ENCODE results near the gene RXRA.
A peak's percentile ranks its signal among the peaks of the same experiment; 100 is the strongest.

The RXRA gene

GRCh38 chr9:134355158-134355557 is 28.9 kb downstream of the RXRA start:
- no peak for DNase-seq (ENCODE audit: low spot score)

- DNase-seq (ENCODE audit: low spot score): no peak
Observed at GRCh38 chr9:134355561-134356279, 29.5 kb downstream of the RXRA start.

- DNase-seq (ENCODE audit: low spot score): no peak
Observed at GRCh38 chr9:134356496-134357470, 30.5 kb downstream of the RXRA start.

DNA sequence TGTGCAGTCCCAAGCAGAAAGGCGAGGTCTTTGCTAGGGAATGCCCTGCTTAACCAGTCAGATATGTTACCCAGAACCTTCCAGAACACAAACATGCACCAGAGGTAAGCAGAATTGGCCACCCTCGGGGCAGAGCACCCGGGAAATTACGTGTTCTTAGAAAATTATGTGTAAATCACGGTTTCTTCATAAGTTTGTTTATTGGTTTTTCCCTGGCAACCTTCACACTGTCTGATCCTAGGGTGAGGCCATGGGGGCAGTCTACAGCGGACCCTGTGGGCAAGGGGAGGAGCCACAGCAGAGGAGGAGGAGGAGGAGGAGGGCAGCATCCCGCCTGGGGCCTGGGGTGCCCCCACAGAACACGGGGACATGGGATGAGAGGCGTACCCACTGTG is 31.4 kb downstream of the RXRA start:
- DNase-seq (ENCODE audit: low spot score): no peak

GRCh38 chr9:134358026-134358661 is 31.9 kb downstream of the RXRA start:
- DNase-seq (ENCODE audit: low spot score): no peak

DNA sequence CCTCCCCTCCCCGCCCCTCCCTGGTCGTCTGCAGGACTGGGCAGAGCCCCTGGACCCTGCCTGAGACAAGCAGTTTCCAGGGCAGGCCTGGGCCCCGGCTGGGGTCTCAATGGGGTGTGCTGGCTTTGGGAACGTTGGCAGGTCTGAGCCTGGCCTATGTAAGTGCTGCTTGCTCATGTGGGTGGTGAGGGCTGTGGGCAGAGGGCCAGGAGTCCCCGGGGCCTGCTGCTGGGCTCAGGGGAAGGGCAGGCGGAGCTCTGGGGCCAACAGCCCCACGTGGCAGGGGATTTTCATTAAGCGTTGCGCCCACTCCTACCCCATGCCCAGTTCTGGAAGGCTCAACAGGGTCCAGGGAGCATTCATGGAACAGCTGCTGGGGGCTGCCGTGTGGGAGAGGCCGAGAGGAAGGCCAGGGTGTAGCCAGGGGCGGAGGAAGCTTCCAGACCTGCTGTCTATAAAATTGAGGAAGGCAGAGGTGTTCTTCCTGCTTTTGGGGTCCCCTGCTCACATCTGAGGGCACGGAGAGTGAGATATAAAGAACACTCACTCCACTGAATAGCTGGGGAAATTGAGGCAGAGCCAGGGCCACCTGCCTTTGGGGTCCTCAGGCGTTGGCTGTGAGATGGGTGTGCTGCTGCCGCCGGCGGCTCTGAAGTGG is 32.5 kb downstream of the RXRA start:
- DNase-seq (ENCODE audit: low spot score): no peak

DNA sequence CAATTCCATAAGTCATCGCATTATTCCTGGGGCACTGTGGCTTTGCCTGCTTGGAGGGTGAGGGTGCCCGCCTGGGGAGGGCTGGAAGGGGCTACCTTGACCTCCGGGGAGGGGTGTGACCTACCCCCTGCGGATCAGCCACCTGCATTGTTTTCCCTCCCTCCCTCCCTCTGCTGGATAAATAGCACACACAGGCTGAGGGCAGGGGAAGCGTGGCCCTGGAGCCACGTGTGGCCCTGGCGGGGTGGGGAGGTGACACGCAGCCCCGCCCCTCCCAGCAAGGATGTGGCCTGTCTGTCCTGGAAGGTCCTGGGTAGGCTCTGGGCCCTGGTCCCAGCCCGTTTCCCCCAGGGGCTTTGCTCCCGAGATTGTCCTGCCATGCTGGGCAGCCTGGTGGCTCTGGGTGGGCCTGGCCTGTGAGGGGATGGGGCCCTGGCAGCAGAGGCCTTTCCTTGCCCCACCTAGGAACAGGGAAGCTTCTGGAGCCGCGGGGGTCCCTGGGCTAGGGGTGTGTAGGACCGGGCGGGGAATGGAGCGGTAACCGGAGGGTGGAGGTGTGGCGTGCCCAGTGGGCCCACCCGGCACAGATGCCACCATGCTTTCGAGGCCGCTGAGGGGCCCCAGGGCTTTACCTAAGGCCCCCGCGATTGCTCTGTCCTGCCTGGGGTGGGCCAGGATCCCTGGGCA is 33.4 kb downstream of the RXRA start:
- no peak for DNase-seq (ENCODE audit: low spot score)

DNA sequence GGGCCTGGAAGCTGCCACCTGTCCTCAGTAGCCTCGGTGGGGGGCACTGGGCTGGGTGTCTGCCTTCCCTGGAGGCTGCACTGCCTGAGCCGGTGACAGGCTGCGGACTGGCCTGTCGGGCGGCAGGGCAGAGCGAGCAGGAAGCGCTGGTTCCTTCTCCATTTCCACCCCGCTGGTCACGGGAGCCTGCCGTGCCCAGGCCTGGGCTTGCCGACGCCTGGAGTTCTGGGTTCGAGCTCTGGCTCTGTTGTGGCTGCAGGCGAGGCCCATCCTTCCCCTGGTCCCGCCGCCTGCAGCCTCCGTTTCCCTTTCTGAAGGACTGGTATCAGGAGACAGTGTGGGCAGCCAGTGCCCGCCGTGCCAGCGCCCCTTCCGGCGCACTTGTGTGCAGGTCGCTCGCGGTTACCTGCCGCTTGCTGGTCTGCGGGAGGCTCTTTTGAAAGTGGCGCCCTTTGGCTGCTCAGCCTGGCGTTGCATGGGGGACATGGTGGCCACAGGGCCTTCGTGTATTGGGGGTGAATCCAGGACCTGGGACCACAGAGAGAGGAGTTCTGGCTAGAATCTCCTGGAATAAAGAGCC is 34.0 kb downstream of the RXRA start:
- no peak for DNase-seq (ENCODE audit: low spot score)

DNA sequence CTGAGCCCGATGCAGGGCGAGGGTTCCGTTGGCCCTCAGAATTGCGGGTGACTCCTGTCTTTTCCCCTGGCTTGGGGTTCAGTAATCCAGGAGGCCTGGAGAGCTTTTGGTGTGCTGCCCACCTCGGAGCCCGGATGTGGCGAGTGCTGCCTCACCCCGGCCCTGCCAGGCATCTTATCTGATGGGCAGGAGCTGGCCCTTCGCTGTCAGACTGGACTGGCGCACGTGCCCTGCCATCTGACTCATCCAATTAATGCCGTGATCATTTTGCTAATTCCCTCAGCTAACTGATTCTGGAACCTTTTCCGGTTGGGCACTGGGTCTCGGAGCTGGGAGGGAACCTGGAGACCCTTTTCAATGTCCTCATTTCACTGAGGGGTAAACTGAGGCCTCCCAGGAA is 34.6 kb downstream of the RXRA start:
- DNase-seq (ENCODE audit: low spot score): no peak

GRCh38 chr9:134361426-134361825 is 35.2 kb downstream of the RXRA start:
- DNase-seq (ENCODE audit: low spot score): no peak

GRCh38 chr9:134361843-134362414 is 35.7 kb downstream of the RXRA start:
- no peak for DNase-seq (ENCODE audit: low spot score)

DNA sequence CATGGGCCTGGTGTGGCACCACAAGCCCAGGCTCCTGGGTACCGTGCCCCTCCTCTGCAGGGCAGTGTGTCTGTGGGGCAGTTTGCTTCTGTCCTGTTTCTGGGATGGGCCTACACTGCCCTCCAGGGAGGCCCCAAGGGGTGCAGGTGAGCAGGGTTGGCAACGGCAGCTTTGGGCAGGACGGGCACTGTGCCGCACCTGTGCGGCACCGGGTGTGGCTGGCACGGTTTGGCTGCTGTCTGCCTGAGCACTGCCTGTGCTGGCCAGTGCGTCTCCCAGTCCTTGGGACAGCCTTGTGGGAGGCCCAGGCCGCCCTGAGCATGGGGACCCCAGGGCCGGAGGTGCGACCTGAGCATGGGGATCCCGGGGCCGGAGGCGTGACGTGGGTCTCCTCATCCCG is 37.2 kb downstream of the RXRA start:
- no peak for DNase-seq (ENCODE audit: low spot score)

GRCh38 chr9:134364391-134365114 is 38.3 kb downstream of the RXRA start:
- DNase-seq (ENCODE audit: low spot score): no peak

DNA sequence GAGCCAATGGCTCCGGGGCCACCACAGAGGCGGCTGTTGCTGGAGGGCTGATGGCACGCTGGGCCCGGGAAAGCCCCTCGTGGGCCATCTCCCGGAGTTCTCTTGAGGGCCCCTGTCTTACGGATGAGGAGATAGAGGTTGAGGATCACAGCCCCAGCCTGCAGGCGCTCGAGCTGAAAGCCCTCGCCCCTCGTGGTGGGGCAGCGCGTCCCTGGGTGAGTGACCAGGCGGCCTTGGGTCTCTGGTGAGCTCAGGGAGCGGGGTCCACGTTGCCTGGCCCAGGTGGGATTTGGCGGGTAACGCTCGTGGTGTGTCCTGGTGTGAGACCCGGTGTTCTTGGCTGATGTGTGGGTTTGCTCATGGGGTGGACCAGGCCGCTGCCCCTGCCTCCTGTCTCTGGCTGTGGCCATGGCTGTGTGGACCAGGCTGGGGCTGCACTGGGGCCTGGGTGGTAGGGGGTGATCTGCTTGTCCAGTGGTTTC is 38.9 kb downstream of the RXRA start:
- DNase-seq (ENCODE audit: low spot score): no peak

DNA sequence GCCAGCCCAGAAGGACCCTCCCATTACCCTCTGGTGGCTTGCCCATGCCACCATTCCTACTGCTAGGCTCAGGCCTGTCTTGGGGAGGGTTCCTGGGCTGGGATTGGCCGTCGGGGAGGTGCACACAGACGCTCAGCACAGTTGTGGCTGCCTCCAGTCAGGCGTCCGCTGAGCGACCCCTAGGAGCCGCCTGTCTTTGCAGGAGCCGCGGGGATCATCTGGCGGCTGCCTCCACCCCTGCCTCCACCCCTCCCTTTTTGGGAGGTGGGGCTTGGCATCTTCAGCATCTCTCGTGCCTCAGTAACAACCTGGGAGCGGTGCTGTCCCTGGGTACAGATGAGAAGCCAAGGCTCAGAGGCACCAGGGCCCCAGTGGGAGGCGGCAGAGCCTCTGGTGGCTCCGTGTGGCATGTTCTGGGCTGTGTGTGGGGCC is 39.6 kb downstream of the RXRA start:
- no peak for DNase-seq (ENCODE audit: low spot score)

DNA sequence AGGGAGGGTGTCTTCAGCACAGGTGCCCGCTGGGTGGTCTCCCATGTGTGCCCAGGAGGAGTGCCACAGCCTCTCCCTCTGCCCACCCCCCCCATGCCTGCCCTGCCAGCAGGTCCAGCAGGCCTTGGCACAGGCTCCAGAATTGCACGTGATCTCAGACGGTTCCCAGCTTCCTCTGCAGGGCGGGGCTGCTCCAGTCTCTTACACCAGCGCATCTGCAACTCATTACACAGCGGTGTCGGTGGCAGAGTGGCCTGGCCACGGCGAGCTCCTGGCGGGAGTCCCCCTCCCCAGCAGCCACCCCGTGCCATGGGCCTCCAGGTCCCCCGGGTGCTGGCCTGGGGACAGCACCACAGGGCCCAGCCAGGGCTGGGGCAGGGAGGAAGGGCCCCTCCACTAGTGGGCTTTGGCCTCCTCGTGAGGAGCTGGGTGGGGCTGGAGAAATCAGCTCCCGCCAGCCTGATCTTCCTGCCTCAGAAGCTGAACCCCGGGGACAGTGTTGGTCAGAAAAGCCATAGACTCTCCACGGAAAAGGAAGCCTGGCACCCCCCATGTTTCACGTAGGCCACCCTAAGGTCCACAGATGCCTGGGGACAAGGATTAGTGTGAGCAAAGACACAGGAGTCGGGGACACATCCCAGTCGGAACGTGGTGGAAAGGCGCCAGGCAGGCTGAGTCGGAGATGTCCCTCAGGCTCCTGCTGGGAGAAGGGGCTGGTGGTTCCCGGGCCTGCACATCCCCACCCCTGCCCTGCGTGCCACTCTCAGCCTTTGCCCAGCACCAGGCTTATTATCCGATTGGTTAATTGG is 40.2 kb downstream of the RXRA start:
- peak; percentile 91 for DNase-seq (ENCODE audit: low spot score)

DNA sequence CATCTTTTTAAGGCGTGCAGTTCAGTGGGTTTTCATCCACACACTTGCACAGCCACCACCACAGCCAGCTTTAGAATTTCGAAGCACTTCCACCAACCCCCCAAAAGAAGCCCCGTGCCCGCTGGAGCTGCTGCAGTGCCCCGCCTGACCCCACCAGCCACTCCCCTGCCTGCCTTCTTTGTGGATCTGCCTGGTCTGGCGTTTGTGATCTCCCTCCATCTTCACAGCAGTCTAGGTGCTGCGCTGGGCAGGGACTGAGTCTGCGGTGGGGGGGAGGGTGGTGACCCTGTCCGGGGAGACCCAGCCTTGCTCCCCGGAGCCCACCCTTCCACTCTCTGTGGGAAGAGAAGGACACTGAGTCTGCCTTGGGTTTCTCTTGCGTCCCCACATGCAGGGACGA is 40.8 kb downstream of the RXRA start:
- DNase-seq (ENCODE audit: low spot score): no peak

GRCh38 chr9:134367791-134368490 is 41.7 kb downstream of the RXRA start:
- no peak for DNase-seq (ENCODE audit: low spot score)
